ENCODE measurements around the gene MAST4. TPM values are rescaled to one million over a fixed set of nuclear protein-coding genes. Genes with fewer than 3 reads are reported as not detected.
A peak's percentile ranks its signal among the peaks of the same experiment; 100 is the strongest.

The MAST4 gene
- total RNA-seq, 2 donors from 2014 or later: 41.1 to 64.8 TPM

- intact Hi-C loops (cut with DNase I): no loop called here
- DNase-seq (no peak), ATAC-seq (no peak)
Measured at GRCh38 chr5:66848749-66849641, 252.8 kb downstream of the MAST4 start.

- intact Hi-C loops (cut with DNase I): no loop called here
- ATAC-seq (peak; percentile 23 to 80), DNase-seq (no peak)
Measured at GRCh38 chr5:66849803-66850202, 253.6 kb downstream of the MAST4 start.

GRCh38 chr5:66850354-66851075 lies 254.3 kb downstream of the MAST4 start:
- DNase-seq (no peak), ATAC-seq (peak in 1 of 2 donors; percentile 67)
- intact Hi-C loops (cut with DNase I): no loop called here

- intact Hi-C loops (cut with DNase I): no loop called here
- DNase-seq: no peak
- no peak for ATAC-seq
Measured at GRCh38 chr5:66851306-66851705, 255.1 kb downstream of the MAST4 start.

- intact Hi-C loops (cut with DNase I): no loop called here
- DNase-seq: no peak
- no peak for ATAC-seq
Measured at GRCh38 chr5:66854416-66854815, 258.2 kb downstream of the MAST4 start.

- intact Hi-C loops (cut with DNase I): no loop called here
- ATAC-seq (no peak), DNase-seq (no peak)
Measured at GRCh38 chr5:66856041-66856805, 260.0 kb downstream of the MAST4 start.

GRCh38 chr5:66859526-66859925 lies 263.3 kb downstream of the MAST4 start:
- DNase-seq: no peak
- intact Hi-C loops (cut with DNase I): no loop called here
- ATAC-seq: no peak

- intact Hi-C loops (cut with DNase I): loop anchor here (5.0 to 10.0 kb wide), 2 partner anchors 43 to 46 kb away; no protein-coding TSS in a partner anchor
- DNase-seq (no peak), ATAC-seq (peak; percentile 14 to 31)
Measured at GRCh38 chr5:66860199-66860975, 264.2 kb downstream of the MAST4 start.

- ATAC-seq (no peak), DNase-seq (no peak)
- intact Hi-C loops (cut with DNase I): loop anchor here (5.0 to 10.0 kb wide), 2 partner anchors 44 to 47 kb away; no protein-coding TSS in a partner anchor
Measured at GRCh38 chr5:66861402-66861801, 265.2 kb downstream of the MAST4 start.

GRCh38 chr5:66862020-66862419 lies 265.8 kb downstream of the MAST4 start:
- DNase-seq: no peak
- intact Hi-C loops (cut with DNase I): loop anchor here (5.0 to 10.0 kb wide), 2 partner anchors 45 to 47 kb away; no protein-coding TSS in a partner anchor
- ATAC-seq: no peak

- ATAC-seq (peak in 1 of 2 donors; percentile 23), DNase-seq (no peak)
- intact Hi-C loops (cut with DNase I): loop anchor here (5.0 to 10.0 kb wide), 2 partner anchors 46 to 49 kb away; no protein-coding TSS in a partner anchor
Measured at GRCh38 chr5:66863243-66864170, 267.3 kb downstream of the MAST4 start.

GRCh38 chr5:66864240-66864884 lies 268.2 kb downstream of the MAST4 start:
- DNase-seq (peak; percentile 35), ATAC-seq (peak; percentile 19 to 46)
- intact Hi-C loops (cut with DNase I): loop anchor here (5.0 to 10.0 kb wide), 2 partner anchors 47 to 50 kb away; no protein-coding TSS in a partner anchor

GRCh38 chr5:66867618-66868322 lies 271.6 kb downstream of the MAST4 start:
- intact Hi-C loops (cut with DNase I): loop anchor here in 1 of 2 donors (10.0 kb wide), 1 partner anchor 53 kb away; no protein-coding TSS in a partner anchor
- no peak for ATAC-seq

GRCh38 chr5:66869347-66869746 lies 273.2 kb downstream of the MAST4 start:
- no peak for DNase-seq
- ATAC-seq: no peak
- intact Hi-C loops (cut with DNase I): loop anchor here in 1 of 2 donors (10.0 kb wide), 1 partner anchor 55 kb away; no protein-coding TSS in a partner anchor

More at GRCh38 chr5:66867618-66868322, 271.6 kb downstream of the MAST4 start:
- no peak for DNase-seq

- intact Hi-C loops (cut with DNase I): no loop called here
- DNase-seq: no peak
- no peak for ATAC-seq
Measured at GRCh38 chr5:66870708-66871107, 274.5 kb downstream of the MAST4 start.

GRCh38 chr5:66871651-66872050 lies 275.5 kb downstream of the MAST4 start:
- intact Hi-C loops (cut with DNase I): no loop called here
- ATAC-seq (no peak), DNase-seq (no peak)

Data from left cardiac atrium (tissue), 4 donors.